ENCODE results near the gene GAS2L1.

DNA sequence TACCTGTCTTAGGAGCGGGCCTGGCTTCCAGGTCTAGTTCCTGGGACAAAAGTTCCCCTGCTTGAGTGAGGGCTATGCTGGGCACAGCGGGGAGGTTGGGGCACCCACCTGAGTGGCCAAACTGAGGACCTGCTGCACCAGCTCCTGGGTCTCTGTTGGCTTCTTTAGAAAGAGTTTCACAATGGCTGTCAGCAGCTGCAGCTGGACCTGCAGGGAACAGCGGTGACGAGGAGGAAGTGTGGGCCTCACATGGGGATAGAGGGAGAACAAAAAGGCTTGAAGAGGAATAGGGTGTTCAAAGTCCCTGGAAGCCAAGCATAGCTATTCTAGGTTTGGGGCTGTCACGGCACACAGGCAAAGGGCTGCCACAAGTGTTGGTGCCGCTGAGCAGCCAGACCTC, 35.7 kb downstream of the GAS2L1 start:
- TF ChIP-seq GATA3 (IDR thresholded peaks at IDR 0.05; ENCODE audit: low read depth, low read length) (no peak), GATA2 (IDR thresholded peaks at IDR 0.05; ENCODE audit: low read depth, low read length) (no peak)
